ENCODE data around the gene OR8D2.

The OR8D2 gene, protein sequence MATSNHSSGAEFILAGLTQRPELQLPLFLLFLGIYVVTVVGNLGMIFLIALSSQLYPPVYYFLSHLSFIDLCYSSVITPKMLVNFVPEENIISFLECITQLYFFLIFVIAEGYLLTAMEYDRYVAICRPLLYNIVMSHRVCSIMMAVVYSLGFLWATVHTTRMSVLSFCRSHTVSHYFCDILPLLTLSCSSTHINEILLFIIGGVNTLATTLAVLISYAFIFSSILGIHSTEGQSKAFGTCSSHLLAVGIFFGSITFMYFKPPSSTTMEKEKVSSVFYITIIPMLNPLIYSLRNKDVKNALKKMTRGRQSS

DNA sequence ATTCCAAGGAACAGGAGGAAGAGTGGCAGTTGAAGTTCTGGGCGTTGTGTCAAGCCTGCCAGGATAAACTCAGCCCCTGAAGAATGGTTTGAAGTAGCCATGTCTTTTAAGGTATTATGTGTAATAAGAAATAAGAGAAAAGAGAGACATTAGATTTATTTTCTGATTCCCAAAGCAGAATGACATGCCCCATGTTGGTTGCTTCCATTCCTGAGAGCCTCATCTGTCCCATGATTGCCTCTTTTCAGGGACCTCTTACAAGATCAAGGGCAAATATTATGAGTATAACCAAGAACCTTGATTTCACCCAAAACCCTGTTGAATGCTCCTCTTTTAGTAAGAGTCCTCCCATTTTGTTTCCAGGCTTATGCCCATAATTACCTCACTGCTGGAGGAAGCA, at the start of gene OR8D2:
Gene OR8D2, minus strand, starts transcription at position 101 of the 400 bp plus-strand sequence. Its CDS starts 0 bp downstream, at position 101.
- DNase-seq (ENCODE audit: low read depth in 2 of 2) = no peak

DNA sequence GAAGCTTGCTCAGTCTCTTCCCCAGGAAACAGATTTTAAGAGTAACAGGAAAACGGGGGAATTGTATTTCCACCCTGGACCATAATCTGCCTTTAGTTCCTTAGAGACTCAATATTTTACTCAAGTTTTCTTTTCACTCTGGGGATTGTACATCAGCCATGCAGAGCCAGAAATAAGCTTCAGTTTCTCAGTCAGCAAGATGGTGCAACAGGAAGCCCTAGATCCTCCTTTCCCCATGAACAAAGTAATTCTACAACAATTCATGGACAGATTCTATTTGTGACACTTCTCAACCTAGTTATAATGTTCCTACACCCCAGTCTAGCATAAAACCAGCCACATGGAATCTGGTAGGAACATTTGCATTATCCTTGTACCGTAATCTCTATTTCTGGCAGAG, 39.6 kb upstream of the OR8D2 start:
- no peak for DNase-seq (ENCODE audit: low read depth in 2 of 2)

DNA sequence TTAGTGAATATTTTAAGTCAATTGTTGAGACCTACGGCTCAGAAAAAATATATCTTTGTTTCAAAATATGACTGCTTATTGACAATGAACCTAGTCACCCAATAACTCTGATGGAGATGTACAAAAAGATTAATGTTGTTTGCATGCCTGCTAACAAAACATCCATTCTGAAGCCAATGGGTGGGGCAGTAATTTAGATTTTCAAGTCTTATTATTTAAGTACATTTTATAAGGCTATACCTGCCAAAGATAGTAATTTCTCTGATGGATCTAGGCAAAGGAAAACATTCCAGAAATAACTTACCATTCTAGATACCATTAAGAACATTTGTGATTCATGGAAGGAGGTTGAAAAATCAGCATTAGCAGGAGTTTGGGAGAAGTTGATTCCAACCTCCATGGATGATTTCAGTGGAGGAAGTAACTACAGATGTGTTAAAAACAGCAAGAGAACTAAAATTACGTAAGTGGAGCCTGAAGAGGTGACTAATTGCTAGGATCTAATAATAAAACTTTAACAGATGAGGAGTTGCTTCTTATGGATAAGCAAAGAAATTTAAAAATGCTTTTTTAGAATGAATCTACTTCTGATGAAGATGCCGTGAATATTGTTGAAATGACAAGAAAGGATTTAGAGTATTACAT, 26.4 kb upstream of the OR8D2 start:
- no peak for DNase-seq (ENCODE audit: low read depth in 2 of 2)

DNA sequence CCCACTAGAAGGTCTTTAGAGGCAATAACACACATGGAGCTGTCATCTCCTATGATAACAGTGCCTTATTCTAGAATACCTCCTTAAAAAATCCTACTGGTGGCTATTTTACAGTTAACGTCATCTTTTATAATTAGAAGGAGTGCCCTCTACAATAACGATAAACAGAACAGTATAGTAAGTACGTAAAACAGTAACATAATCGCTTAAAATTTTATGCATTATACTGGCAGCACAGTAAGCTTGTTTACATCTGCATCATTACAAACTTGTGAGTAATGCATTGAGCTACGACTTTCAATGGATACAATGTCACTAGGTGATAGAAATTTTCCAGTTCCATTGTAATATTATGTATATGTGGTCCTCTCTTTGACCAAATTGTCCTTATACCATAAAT, 24.3 kb upstream of the OR8D2 start:
- no peak for DNase-seq (ENCODE audit: low read depth in 2 of 2)

DNA sequence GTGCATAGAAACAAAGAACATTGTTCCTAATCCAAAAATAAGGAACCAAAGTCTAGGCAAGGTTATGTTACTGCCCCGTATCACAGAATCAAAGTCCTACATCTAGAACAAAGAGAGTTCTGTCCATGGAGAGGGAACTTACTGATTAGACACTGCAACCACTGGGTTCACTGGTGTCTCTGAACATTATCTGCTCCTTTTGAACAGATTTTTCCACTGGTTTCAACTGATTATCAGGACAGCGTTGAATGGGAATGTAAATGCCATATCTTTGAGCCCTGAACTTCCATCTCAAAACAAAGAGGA, 20.1 kb upstream of the OR8D2 start:
- DNase-seq (ENCODE audit: low read depth in 2 of 2) = no peak

DNA sequence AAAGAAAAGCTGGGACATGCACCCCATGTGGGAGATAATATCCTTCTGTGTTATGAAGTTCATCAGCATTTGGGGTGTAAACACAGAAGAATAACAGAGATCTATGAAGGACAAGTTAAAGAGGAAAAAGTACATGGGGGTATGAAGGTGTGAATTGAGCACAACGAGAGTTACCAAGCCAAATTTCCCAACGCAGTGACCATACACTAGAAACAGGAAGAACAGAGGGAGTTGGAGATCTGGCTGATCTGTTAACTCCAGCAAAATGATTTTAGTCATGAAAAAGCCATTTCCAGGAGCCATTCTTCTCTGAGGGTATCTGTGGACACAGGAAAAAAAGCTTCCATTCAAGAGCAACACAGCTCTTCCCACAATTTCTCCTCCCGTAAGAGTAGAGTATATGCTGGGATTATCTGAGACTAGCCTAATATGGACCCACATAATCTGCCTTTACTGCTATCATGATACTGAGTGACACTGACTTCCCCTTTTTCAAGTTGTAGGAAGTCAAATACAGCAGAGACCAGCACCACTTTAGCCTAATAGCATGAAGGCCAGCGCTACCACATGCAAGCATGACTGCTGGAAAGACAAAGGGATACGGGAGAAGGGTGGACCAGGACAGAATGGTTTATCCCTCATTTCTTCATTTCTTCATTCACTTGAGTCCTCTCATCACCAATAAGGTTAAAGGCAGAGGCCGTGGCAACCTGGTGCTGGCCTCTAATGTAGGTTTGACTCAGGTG, 19.6 kb upstream of the OR8D2 start:
- no peak for DNase-seq (ENCODE audit: low read depth in 2 of 2)

DNA sequence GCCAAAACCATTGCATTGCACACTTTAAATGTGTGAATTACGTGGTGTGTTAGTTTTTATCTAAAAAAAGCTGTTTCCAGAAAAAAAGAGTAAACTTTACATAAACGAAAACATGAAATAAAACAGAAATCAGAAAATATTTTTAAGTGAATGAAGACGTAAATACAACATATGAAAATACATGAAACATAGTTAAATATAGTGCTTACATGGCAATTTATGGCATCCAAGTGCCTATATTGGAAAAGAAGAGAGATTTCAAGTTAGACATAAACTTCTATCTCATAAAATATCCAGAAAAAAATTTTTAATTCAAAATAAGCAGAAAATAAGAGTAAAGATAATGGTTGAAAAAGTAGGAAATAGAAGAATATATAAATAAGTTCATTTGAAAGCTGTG, 11.9 kb upstream of the OR8D2 start:
- DNase-seq (ENCODE audit: low read depth in 2 of 2) = no peak

DNA sequence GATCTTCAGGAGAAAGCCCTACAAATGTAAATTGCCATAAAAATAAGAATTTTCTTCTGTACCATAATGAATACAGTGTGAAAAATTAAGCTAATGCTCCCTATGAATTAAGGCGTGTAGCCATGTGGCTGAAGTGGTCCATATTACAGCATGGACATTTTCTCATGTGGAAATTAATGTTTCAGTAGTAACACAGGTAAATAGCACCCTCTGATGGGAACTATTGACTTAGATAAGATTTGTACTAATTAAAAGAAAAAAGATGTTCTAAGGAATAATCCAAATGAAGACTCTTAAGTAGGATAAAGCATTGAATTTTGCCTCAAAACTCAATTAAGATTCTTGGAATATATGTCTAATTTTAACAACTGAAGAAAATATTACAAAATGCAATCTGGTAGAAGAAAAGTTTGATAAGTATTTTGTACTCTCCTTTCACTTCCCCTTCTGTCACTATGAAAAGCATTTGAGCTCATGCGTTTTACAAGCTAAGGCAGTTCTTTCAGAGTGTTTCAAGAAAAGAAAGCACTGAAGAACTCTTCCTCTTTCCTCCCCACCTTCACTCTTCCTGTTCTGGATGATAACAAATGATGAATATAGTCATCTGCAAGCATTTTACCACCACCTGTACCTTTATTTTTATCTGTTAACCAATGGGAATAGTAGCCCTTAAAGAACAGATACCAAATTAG, 9.9 kb upstream of the OR8D2 start:
- no peak for DNase-seq (ENCODE audit: low read depth in 2 of 2)

DNA sequence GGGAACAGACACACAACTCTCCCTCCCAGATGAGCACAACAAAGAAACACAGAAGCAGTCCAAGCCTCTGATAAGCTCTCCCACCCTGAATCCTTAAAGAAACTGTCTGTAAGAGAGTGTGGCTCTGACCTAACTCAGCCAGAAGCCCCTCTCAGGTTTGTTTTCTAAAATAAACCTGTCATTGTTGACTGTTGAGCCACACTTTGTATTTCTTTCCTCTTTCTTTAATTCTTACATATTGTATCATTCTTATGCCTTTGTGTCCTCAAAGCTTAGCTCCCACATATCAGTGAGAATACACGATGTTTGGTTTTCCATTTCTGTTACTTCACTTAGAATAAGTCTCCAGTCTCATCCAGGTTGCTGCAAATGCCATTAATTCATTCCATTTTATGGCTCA, 7.8 kb upstream of the OR8D2 start:
- no peak for DNase-seq (ENCODE audit: low read depth in 2 of 2)

DNA sequence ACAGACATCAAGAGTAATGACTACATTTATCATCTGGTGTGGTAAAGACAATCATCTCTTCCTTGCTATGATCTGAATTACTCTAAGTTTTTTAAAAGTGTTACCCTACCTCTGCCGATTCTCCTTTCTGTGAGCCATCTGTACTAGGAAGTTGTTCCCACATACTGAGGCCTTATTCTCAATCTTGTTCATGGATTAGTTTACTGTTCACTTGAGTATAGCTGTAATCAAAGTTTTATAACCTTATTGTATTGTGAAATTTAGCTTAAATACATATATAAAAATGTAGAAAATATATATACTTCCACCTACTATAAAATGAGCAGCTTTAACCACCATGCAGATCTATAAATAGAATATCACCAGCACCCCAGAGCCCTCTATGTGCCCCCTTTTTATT, 2.4 kb upstream of the OR8D2 start:
- DNase-seq (ENCODE audit: low read depth in 2 of 2) = no peak

DNA sequence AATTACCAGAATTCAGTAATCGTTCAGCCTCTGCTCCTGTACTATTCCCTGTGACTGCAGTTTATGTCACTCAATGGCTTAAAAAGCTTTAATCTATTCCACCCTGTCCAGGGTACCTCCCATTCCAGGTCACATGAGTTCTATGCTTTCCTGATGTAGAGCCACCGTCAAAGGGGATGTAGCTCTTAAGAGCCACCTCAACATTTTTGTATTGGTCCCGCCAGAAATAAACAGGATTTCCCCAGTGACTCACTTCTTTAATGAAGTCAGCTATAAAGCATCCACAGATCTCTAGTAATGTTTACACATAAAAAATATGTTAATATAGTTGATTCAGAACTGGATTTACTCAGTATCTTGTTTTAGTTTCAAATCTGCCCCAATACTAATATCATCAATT, 4.9 kb downstream of the OR8D2 start:
- DNase-seq (ENCODE audit: low read depth in 2 of 2) = no peak

DNA sequence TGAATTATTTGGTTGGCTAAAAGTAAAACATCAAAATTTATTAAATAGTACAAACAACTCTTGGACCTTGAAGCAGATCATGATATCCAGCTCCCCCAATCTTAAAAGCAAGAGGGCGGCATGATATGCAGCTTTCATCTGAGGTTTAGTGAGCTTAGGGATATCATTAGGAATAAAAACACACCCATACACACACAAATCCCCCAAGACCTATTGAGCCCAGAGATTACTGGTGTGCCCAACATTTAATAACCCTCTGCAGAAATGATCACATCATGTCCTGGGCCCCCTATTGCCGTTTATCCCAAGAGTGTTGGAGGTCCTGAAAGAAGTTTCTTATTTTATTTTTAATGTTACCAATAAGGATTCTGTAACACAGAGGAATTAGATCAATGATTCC, 6.1 kb downstream of the OR8D2 start, which contains the start of gene OR8D1:
Gene OR8D1, minus strand, starts transcription at position 101 of the 400 bp plus-strand sequence. CDS start 3,183 bp downstream, outside the sequence.
- no peak for DNase-seq (ENCODE audit: low read depth in 2 of 2)

DNA sequence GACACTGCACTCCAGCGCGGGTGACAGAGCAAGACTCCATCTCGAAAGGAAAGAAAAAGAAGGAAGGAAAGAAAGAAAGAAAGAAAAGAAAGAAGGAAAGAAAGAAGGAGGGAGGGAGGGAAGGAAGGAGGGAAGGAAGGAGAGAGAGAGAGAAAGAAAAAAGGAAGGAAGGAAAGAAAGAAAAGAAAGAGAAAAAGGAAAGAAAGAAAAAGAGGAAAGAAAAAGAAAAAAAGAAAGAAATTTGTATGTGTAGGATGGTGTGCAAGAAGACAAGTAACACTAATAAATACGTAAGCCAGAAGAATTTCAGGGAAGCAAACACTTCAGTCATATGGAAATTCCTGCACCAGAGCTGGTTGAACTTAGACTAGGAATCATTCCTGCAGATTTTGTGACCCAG, 6.9 kb downstream of the OR8D2 start:
- DNase-seq (ENCODE audit: low read depth in 2 of 2) = no peak

DNA sequence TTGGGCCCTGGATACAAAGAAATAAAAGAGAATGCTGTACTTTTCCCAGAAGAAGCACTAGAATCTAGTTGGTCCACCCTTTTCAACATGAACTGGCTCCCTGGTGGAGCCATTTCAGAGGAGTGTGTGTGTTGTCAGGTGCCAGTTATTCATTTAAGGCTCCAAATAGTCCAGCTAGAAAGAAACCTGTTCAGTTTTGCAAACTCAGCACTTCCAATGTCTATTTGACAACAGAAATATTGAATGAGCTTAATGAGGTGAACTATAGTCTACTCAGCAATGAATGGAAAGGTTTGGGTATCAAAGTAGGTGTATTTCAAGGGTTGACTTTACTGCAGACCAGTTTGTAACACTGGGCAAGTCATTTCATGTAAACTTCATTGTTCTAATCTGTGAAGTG, 8.3 kb downstream of the OR8D2 start:
- DNase-seq (ENCODE audit: low read depth in 2 of 2) = no peak

DNA sequence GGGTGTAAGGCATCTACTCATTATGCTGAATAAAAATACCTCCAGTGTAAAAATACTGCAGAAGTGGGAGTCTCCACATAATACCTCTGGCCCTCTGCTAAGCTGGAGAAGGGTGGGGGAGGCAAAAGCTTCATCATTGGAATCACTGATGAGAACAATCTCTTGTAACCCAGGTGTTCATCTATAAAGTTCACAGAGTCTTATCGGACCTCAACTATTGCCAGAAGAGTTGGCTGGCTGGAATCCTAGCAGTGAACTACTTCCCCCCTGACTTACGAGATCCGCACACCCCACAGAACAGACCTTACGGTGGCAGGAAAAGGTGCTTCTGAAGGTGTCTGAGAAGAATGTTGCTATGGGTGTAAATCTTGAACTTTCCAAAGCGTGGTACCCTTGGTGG, 8.7 kb downstream of the OR8D2 start:
- DNase-seq (ENCODE audit: low read depth in 2 of 2) = no peak

DNA sequence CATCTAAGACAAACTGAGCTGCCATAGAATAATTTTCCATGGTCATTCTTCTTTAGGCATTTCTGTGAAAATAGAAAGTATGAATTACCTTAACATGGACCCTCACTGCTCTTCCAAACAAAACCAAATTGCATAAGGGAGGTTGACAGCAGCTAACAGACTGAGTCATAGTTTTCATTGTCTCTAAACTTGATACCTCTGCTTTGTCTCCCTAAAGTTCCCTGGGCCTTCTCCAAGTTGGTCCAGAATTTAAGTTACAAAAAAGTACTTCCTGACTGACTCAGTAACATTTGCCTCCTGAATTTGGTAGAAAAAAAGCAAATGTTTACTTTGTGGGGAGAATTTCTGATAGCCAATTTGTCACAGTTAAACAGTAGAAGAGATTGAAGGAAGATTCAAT, 9.3 kb downstream of the OR8D2 start:
- no peak for DNase-seq (ENCODE audit: low read depth in 2 of 2)

DNA sequence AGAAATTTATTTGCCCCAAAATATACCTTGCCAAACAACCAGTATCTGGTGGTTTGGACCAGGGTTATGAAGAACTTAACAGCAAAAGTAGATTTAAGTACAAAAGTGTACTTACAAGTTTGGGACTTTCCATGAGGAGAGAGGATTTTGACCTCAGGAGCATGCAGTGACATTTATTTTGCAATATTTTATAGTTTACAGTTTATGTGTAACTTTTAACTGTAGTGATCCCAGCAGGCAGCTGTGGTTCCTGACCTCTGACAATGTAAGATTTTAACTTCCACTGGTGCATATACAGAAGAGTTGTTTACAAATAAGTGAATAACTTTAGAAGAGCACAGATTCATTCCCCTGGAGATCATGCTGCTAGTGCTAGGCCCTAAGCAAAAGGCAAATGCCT, 12.9 kb downstream of the OR8D2 start:
- DNase-seq (ENCODE audit: low read depth in 2 of 2) = no peak

DNA sequence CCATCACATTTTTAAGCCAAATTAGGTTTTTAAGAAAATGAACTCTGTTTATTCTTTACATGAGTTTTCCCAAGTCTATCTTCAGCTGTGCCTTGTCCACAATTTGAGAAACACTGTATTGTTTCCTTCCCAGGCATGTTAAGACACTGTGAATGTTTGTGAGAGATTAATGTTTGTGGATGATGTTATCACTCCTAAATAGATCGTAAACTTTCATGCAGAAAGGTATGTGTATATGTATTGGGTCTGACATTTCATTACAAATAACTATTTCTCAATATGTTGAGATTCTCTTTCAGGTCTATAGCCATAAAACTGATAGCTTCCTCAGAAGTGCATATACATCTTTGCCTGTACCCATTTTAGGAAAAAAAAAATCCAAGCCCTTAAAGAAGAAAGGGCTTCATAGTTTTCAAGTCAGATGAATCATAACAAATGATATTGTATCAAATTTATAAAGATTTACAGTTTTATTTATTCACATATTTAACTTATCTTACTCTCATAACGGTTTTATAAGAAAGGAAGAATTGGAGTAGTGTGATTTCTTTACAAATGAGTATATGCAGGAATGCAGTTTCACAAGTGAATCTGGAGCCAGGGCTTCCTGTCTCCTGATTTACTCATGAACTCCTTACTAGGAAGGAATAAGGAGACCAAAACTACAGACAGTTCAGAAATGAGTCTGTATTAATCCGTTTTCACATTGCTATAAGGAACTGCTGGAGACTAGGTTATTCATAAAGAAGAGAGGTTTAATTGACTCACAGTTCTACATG, 17.5 kb downstream of the OR8D2 start:
- DNase-seq (ENCODE audit: low read depth in 2 of 2) = no peak

DNA sequence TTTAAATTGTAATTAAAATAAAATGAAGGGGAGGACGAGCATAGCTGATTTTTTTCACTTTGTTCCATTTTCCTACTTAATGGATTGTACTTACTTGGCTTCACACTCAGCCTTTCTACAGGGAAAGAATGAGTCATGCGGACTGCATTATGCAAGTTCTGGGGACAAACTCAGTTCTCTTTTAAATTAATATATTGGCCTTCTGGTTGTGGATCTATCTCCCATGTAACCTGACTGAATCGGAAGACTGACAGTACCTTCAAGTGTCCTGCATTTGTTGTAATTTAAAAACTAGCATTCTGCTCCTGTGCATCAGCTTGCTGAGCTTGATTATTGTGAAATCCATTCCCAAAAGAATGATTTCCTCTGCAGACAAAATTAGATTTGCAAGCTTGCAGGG, 18.4 kb downstream of the OR8D2 start:
- DNase-seq (ENCODE audit: low read depth in 2 of 2) = peak; percentile 20 to 29

DNA sequence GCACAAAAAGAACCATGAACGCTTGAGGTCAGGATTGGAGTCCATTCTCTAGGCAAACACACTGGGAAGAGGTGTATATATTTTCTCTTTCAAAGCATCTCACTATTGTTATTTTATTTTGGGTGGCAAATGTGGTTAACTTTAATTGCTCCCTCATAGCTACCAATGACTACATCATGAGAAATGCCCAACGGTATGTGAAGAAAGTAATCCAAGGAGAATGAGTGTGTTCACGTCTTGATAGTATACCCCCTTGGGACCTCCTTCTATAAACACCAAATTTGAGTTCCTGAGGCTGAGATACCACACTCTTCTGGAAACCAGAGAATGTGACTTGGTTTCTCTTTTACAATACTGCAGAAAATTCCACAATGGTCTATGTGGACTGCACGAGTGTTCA, 22.1 kb downstream of the OR8D2 start:
- DNase-seq (ENCODE audit: low read depth in 2 of 2) = peak in 1 of 2 experiments; percentile 34

DNA sequence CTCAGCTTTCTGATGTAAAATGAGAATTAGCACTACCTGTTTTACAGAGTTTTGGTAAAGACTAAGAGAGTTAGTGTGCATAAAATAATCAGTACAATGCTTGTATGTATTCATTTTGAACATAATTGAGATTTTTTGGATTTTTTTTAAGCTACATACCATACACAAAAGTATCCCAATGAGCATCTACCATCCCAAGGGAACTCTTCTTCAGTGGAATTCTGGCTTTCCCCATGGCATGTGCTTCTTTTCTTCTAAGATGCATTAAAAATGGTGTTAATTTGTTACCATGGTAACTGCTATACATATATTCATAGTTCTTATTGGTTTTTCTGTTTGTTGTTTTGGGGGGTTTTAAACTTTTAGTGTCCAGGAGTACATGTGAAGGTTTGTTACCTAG, 24.0 kb downstream of the OR8D2 start:
- DNase-seq (ENCODE audit: low read depth in 2 of 2) = no peak

DNA sequence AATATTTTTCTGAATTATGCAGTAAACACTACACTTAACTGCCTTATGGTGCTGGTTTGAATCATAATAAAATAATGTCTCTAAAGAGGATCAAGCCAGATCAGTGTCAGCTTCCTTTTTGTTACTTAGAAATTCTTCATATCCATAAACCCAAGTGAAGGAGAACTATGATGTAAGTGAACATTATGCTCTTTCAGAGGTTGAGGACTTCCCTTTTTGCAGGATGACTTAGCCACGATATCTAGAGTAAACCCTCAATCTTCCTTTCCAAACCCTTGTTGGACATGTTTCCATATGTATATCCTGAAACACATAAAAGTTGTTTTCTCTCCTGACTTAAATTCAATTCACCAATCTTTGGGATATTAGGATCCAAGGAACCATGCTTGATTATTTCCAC, 25.3 kb downstream of the OR8D2 start:
- no peak for DNase-seq (ENCODE audit: low read depth in 2 of 2)

Data from fibroblast of skin of left quadriceps (primary cell).